HG02571 (cell line): ENCODE data around the gene PER2.
A peak's percentile ranks its signal among the peaks of the same experiment; 100 is the strongest.
"Not testable (repeated sequence)": the region's sequence is repeated elsewhere in the genome, so short reads cannot be mapped to it uniquely, and the experiment has no call there.

Experiments used
- ATAC-seq: cut with Tn5 transposase; IDR thresholded peaks from one replicate; pipeline ENCODE4 v1.9.1; 2021; ENCODE audit warnings: mild to moderate bottlenecking, moderate library complexity; ENCODE audit not compliant: unreplicated experiment

Gene PER2, protein sequence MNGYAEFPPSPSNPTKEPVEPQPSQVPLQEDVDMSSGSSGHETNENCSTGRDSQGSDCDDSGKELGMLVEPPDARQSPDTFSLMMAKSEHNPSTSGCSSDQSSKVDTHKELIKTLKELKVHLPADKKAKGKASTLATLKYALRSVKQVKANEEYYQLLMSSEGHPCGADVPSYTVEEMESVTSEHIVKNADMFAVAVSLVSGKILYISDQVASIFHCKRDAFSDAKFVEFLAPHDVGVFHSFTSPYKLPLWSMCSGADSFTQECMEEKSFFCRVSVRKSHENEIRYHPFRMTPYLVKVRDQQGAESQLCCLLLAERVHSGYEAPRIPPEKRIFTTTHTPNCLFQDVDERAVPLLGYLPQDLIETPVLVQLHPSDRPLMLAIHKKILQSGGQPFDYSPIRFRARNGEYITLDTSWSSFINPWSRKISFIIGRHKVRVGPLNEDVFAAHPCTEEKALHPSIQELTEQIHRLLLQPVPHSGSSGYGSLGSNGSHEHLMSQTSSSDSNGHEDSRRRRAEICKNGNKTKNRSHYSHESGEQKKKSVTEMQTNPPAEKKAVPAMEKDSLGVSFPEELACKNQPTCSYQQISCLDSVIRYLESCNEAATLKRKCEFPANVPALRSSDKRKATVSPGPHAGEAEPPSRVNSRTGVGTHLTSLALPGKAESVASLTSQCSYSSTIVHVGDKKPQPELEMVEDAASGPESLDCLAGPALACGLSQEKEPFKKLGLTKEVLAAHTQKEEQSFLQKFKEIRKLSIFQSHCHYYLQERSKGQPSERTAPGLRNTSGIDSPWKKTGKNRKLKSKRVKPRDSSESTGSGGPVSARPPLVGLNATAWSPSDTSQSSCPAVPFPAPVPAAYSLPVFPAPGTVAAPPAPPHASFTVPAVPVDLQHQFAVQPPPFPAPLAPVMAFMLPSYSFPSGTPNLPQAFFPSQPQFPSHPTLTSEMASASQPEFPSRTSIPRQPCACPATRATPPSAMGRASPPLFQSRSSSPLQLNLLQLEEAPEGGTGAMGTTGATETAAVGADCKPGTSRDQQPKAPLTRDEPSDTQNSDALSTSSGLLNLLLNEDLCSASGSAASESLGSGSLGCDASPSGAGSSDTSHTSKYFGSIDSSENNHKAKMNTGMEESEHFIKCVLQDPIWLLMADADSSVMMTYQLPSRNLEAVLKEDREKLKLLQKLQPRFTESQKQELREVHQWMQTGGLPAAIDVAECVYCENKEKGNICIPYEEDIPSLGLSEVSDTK (N-terminal part only)

GRCh38 chr2:238287737-238288649, at the start of gene PER2:
Gene PER2, minus strand, starts transcription at chr2:238288610. Its CDS starts 10,674 bp downstream, at chr2:238277936.
- ATAC-seq = peak; percentile 34

GRCh38 chr2:238337846-238338245, 49.4 kb upstream of the PER2 start:
- no peak for ATAC-seq

DNA sequence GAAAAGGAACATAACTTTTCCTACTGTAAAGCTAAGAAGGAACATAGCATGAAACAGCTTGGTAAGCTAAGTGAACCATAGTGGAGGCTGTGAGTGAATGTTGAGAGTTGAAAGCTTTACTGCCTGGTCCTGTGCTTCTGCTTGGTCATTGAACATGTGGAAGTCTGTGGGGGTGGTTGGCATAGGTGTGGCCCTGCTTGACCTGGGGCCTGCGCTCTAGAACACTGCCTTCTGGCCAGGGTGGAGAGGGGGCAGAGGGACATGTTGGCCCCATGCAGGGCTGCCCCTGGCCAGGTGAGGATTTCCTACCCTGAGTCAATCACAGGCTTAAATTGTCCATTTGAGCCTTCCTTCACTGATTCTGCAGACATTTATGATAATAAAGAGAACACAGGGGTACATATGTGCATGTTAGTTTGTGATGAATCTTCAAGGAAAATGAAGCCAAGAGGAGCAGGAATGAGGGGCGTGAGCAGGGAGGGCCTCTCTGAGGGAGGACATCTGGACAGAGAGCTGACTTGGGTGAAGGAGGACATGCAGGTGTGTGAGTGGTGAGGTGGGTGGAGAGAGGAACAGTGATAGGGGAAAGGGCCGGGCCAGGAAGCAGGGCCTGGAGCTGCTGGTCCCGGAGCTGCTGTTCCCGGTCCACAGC, 48.5 kb upstream of the PER2 start:
- no peak for ATAC-seq

GRCh38 chr2:238336151-238336550, 47.7 kb upstream of the PER2 start:
- ATAC-seq = no peak

GRCh38 chr2:238335591-238335990, 47.2 kb upstream of the PER2 start:
- ATAC-seq = not testable (repeated sequence)

DNA sequence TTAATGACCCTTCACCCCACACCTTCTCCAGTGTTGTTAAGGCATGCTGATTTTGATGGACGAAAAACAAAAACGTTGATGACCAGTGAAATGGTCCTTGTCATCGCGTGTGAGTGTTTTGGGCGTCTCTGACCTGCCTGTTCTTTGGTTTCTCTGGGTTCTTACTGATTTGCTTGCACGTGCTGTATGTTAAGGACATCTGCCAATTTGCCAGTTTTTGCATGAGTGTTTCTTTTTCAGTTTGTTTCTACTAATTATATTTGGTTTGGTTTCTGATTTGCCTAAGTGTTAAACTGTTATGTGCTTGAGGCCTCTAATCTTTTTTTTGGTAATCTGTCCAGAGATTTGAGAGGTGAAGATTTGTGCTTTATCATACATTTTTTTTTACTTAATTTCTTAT, 46.5 kb upstream of the PER2 start:
- no peak for ATAC-seq

GRCh38 chr2:238331916-238332315, 43.5 kb upstream of the PER2 start:
- ATAC-seq = no peak

DNA sequence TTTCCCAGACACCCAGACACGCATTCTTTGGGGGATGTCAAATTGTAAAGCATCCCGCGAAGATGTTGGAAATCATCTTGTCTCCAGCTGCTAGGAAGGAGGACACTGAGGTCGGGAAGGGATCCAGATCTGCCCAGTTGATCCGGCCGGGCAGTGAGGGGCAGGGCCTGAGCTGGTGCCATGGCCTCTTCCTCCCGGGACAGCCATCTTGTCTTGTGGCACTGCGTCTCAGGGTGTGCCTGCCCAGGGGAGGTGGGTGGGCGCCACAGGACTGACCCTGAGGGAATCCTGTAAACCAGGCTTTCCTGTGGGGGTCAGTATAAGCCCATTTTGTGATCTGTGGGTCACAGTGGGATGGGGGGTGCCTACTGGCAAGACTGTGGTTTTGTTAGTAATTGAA, 42.0 kb upstream of the PER2 start:
- ATAC-seq = no peak

DNA sequence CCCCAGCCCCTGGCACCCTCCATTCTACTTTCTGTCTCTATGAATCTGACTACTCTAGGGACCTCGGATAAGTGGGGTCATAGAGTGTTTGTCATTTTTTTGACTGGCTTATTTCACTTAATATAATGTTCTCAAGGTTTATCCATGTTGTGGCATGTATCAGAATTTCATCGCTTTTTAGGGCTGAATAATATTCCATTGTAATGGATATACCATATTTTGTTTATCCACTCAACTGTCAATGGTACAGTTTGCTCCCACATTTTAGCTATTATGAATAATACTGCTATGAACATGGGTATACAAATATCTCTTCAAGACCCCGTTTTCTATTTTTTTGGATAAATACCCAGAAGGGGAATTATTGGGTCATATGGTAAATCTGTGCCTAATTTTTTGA, 39.3 kb upstream of the PER2 start:
- ATAC-seq = no peak

DNA sequence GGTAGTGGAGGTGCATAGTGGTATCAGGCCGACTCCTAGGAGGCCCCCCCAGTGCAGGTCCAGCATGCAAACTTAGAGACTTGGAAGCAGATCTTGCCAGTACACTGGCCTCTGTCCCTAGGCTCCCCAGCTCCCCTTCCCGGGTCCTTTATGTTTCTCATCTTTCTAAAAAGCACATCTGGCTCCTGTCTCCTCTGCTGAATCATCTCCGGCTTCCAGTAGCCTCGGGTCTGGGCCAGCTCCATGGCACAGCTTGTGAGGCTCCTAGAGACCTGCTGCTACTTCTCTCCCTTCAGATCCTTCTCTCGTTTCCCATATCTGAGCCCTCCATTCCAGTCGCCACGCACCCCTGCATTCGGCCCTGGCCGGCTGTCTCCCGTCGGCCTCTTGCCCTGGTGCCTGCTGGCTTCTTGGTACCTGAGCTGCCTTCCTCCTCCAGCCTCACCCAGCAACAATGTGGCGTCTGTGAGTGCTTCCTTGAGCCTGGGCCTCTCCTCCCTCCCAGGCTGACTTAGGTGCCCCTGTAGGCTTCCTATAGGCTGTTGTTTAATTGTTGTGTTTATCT, 38.5 kb upstream of the PER2 start:
- no peak for ATAC-seq

DNA sequence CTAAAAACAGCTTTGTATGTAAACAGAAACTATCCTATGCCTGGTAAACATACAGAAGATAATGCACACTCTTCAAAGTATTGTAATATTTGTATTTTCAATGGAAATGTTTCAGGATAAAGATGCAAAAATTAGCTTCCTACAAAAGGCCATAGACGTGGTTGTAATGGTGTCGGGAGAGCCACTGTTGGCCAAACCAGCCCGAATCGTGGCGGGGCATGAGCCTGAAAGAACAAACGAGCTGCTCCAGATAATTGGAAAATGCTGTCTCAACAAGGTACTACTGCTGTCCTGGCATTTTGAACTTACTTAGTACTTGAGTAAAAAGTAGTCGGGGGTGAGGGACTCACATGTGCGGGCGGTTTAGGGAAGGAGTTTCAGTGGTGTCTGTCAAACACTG, 37.3 kb upstream of the PER2 start:
- ATAC-seq = no peak

DNA sequence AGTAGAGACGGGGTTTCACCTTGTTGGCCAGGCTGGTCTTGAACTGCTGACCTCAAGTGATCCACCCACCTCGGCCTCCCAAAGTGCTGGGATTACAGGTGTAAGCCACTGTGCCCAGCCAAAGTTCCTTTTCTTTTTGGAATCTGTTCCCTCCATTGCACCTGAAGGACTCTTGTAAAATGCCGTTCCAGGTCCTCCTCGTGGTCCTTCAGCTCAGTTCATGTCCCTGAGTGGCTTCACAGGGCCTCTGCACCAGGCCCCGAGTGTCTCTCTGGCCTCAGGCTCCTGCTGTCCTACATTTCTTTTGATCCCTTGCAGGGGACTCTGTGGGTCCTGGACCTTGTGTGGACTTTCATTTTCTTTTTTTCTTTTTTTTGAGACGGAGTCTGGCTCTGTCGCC, 35.8 kb upstream of the PER2 start:
- ATAC-seq = not testable (repeated sequence)

DNA sequence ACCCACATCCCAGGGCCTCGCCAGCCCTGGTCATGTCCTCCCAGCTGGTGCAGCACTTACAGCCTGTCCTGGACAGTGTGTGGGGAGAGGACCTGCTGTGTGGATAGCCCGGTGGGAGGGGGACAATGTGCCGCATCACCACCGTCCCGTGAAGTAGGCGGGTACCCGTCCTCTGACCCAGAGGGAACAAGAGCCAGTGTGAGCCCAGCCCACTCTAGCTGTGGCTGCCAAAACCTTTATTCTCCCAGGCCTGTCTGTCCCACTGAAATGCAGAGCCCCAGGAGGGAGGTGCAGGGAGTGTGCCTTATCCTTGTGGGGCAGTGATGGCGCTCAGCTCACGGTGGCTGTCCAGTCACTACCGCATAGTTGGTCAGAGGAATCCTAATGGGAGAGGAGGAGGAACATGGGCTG, 33.6 kb upstream of the PER2 start:
- no peak for ATAC-seq

DNA sequence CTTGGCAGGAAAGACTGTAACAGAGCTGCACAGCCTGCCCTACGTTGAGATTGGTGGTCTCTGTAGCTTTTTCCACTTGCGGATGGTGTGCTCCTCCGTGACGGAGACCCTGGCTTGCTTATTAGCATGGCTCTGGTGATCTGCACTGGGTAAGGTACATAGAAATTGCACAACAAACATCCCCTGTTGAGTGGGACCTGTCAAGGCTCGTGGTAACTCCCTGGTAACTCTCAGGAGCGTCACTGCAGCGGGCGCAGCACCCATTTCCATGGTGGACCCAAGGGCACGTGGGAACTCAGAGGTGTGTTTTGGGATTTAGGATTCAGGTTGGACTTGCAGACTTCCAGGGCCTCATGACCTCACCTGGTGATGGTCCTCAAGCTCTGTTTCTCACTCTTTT, 33.1 kb upstream of the PER2 start:
- no peak for ATAC-seq

GRCh38 chr2:238320648-238321281, 32.4 kb upstream of the PER2 start:
- peak; percentile 33 for ATAC-seq

DNA sequence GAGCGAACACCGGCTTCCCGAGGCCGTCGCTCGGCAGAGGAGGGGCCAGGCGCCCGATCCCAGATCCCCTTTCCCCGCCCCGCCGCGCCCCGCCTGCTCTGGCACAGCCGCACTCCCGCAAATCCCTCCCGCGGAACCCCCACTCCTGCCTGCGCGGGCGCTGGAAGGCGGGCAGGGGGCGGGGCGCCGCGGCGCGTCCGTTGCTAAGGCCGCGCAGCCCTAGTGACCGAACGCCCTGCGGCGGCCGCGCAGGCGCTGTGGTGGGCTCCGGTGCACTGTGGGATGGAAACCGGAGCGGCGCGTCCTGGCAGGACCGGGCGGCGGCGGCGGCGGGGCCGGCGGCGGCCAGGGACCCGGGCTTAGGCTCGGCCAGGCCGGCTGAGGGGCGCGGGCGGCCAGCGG, 31.8 kb upstream of the PER2 start, which contains the start of gene TRAF3IP1:
TRAF3IP1 (plus strand) TSS at position 273 of the 402 bp plus-strand sequence. CDS start 145 bp downstream, outside the sequence.
- ATAC-seq = peak; percentile 97

DNA sequence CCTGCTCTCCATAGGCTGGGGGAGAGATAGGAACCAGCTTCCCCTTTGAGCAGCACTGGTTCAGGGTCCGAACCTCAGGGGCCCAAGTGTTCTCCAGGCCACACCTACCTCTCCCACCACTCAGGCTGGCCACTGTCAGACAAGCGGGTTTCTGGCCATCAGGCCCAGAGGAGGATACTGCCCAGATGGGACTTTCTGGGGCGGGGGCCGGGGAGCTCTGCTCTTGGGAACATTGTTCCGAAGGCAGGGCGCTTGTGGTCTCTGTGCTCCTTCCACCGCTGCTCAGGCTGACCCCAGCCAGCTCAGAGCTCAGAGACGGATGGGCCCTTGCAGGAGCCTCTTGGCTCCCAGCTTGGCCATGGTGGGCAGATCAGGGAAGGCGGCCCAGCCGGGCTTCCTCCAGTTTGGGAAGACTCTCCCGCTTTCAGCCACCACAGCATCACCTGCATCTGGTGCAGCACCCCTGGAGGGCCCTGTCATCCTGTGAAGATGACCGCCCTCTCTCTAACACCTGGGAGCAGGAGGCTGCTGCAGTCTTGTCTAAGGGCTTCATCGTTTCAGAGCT, 26.7 kb upstream of the PER2 start:
- ATAC-seq = no peak

- ATAC-seq = no peak
Measured at GRCh38 chr2:238314576-238314975, 26.2 kb upstream of the PER2 start.
